GM12864 (cell line): Measurements from ENCODE around the gene HCN4.

Experiments used
- DNase-seq: peaks from one replicate; pipeline ENCODE4 v3.0.0-alpha.2; 2011; ENCODE audit warnings: low read depth
- H3K4me3 ChIP-seq: 2 replicates; pipeline ENCODE4 v1.5.1; 2011; ENCODE audit warnings: mild to moderate bottlenecking, low read depth, low read length, control low read depth
- CTCF ChIP-seq: IDR thresholded peaks from 2 replicates; pipeline ENCODE4 v1.5.1; 2011; ENCODE audit warnings: low read depth, mild to moderate bottlenecking, moderate library complexity, low read length, control low read depth, inconsistent platforms; ENCODE audit errors: missing control alignments

The HCN4 gene

DNA sequence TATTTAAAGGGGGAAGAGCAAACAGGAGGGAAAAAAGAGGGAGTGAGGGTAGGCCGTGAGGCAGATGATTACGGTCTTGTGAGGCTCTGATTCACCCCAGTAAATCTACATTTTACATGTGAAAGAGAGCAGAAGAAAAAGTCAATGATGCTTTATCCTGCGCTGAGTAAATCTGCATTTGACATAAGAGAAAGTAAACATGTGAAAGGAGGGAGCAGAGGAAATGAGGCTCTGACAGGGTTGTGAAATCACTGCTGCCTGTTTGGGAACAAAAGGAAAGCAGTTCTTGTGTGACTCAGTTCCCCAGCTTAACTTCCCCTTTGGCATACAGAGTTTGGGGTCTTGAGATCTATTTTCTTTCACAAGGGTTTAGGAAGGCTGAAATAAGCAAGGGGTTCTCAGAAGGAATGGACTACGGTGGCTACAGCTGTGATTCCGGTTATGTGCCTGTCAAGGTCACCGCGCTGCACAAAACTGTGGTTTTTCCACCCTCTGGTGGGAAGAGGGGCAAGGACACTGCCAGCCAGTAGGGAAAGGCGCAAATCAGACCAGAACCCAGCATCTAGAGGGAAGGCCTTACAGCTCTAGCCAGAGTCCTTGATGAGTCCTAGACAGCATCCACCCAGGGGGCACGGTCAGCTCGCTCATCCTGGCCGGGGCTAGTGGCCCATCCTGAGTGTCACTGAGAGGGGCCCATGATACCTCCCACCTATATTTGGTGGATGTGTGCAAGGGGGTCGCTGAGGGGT is 18.9 kb upstream of the HCN4 start:
- H3K4me3 ChIP-seq, result no peak overlapping the region
- DNase-seq, result no peak

GRCh38 chr15:73386886-73387506 is 18.2 kb upstream of the HCN4 start:
- no peak for TF ChIP-seq CTCF
- no peak for DNase-seq
- H3K4me3 ChIP-seq, result no peak overlapping the region

More for the DNA sequence above, 18.9 kb upstream of the HCN4 start:
- no peak for TF ChIP-seq CTCF

DNA sequence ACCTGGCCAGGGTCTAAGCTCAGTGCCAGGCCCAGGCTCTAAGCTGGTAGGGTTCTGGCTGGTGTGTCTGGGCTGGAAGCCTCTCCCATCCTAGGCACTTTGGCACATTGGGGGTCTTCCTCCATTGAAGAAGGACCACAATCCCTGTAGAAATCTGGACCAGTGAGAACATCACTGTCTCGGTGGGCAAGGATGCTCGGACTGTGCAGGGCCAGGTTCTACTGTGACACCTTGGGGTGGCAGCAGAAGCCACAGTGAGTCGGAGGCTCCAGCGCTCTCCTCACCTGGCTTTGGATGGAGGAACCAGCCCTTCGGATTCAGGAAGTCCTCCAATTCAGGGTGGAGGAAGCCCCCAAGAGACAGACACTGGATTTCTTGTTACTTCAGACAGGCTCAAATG is 17.5 kb upstream of the HCN4 start:
- DNase-seq, result no peak
- no peak overlapping the region for H3K4me3 ChIP-seq
- no peak for TF ChIP-seq CTCF

- H3K4me3 ChIP-seq, result no peak overlapping the region
- TF ChIP-seq CTCF, result no peak
- no peak for DNase-seq
Observed at GRCh38 chr15:73385205-73385604, 16.4 kb upstream of the HCN4 start.

DNA sequence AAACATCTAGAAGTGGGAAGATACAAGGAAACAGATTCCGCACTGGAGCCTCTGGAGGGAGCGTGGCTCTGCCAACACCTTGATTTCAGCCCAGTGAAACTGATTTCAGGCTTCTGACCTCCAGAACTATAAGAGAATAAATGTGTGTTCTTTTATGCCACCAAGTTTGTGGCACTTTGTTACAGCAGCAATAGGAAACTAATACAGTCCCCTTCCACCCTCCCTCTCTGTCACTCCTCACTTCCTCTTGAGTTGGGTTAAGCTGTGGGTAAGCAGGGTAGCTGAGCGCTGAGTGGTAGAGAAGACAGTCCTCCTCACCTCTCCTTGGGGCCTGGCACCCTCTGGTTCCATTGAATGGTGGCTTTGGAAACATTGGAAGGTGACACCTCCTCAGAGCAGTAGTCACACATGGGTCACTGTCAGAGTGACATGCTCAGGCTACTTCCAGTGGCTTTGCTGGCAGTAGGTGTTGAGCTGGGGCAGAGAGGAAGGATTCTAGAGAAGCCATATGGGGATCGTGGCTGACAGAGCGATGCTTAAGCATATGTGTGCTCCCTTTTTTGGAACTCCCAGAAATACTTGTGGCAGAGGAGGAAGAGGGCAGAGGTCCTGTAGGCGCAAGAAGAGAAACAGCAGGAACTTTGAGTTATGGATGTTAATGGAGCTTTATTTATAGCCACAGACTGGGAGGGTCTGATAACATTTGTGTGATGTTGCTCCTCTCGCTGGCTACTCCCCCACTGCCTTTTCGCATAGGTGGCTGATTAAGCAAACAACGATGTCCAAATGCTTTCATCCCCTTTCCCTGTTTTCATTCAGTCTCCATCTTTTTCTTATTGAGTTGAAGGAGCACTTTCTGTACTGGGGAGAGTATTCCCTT is 14.8 kb upstream of the HCN4 start:
- no peak for DNase-seq
- no peak for TF ChIP-seq CTCF
- no peak overlapping the region for H3K4me3 ChIP-seq

DNA sequence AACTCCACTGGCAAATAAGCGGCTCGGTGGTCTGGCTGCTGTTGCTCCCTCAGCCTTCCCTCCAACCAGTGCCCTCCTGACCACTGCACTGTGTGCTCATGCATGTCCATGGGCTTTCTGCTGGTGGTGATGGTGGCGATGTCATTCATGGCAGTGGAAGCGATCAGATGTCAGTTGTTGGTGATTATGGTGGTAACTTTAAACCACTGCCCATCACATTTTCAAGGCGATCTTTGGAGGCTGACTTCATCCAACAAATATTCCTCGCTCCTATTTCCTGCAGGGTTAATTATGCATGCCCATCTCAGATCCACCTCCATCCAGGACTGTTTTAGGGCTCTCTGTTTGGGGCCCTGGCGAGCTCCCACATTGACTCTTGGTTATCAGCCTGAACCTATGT is 13.4 kb upstream of the HCN4 start:
- DNase-seq, result no peak
- H3K4me3 ChIP-seq, result no peak overlapping the region
- no peak for TF ChIP-seq CTCF
